Measurements from ENCODE around the gene PPFIA4. TPM values are rescaled to one million over a fixed set of nuclear protein-coding genes. Genes with fewer than 3 reads are reported as not detected.

Gene PPFIA4
- total and polyA plus RNA-seq, 9 of the 15 experiments (the other 6 are each of a cell fraction or from before 2014, with no cell fraction given), result 0.07 to 12.0 (median 0.70) TPM

GRCh38 chr1:203082231-203082505, 55.9 kb downstream of the PPFIA4 start:
- Histone ChIP-seq H3K9ac (ENCODE audit: insufficient read depth in 1 of 2, low read depth in 2 of 2, low read length in 2 of 2) (no peak overlapping the region), H3K79me2 (ENCODE audit: control insufficient read depth, insufficient read depth, low read length) (no peaks in the 10 kb centered on the region), H3K4me1 (replicated peaks in 1 of 2; ENCODE audit: control insufficient read depth in 2 of 2, insufficient read depth in 2 of 2, low read length in 2 of 2) (peaks cover 0 to 12% of the 10 kb centered on the region in 2 experiments; a peak in 3 of 5 replicates), H2AFZ (ENCODE audit: low read depth, low read length) (no peak overlapping the region), H4K20me1 (replicated peaks; ENCODE audit: control insufficient read depth, insufficient read depth, low read length) (peaks cover 13% of the 10 kb centered on the region), H3K36me3 (ENCODE audit: control insufficient read depth, insufficient read depth, low read length) (no peaks in the 10 kb centered on the region), H3K4me2 (ENCODE audit: insufficient read depth, low read length) (no peak overlapping the region), H3K9me3 (replicated peaks; ENCODE audit: control insufficient read depth, insufficient read depth, low read depth, low read length) (no peaks in the 10 kb centered on the region), H3K27me3 (ENCODE audit: control insufficient read depth in 2 of 2, insufficient read depth in 2 of 2, low read length in 2 of 2) (peaks cover 31 to 66% of the 10 kb centered on the region in 2 experiments; a peak in 4 of 5 replicates), H3K4me3 (no peak overlapping the region), H3K9me1 (ENCODE audit: control insufficient read depth, insufficient read depth, low read length) (no peaks in the 10 kb centered on the region), H3K27ac (ENCODE audit: extremely low read depth, low read depth, low read length) (no peak overlapping the region)
- BruUV-seq (replicated peaks), result no TSS peak
- TF ChIP-seq THRAP3 (IDR thresholded peaks at IDR 0.05; ENCODE audit: borderline replicate concordance) (no peak), ZBTB40 (IDR thresholded peaks at IDR 0.05) (0 out of 2 replicates have a peak, but pooled peaks have one; percentile 21), ZBTB40 (CRISPR knock-in tag; IDR thresholded peaks at IDR 0.05) (no peak)
- intact Hi-C loops (cut with micrococcal nuclease), result no loop called here
- in situ Hi-C loops (cut with MboI), result no loop called here
- DNase-seq (ENCODE audit: extremely low read depth in 1 of 4, low spot score in 3 of 4), result no peak
- no peak for FAIRE-seq
- CTCF ChIA-PET (ENCODE audit: low intra/inter-chr PET ratio), result no interaction called here
- POLR2A ChIA-PET, result interaction anchor here (0.6 to 0.8 kb wide), 2 partner anchors 28 to 31 kb away, joined by 3 read pairs; no protein-coding TSS in a partner anchor
- WGBS (ENCODE audit: insufficient coverage, low coverage, missing lambda C conversion rate), result 0% methylated on average over 3 of the region's 3 CpGs
- no peak for ATAC-seq
